K562 (cell line): Measurements from ENCODE around the gene NUP160. TPM values are rescaled to one million over a fixed set of nuclear protein-coding genes. Genes with fewer than 3 reads are reported as not detected.

Experiments used
- ARNT ChIP-seq, 2 experiments: fragments of 450-650 bp; IDR thresholded peaks; 2 replicates each; pipeline ENCODE4 v1.6.1; 2016; ENCODE audit warnings: mild to moderate bottlenecking in 1 of 2
- ATF7 ChIP-seq: fragments of 450-650 bp; IDR thresholded peaks from 2 replicates; pipeline ENCODE4 v1.7.1; 2014; ENCODE audit warnings: mild to moderate bottlenecking, moderate library complexity
- CHCHD3 ChIP-seq: fragments of 250-450 bp; sonication (Bioruptor Pico); IDR thresholded peaks from 2 replicates; pipeline ENCODE4 v2.1.2; 2022; ENCODE audit warnings: mild to moderate bottlenecking
- CREBBP ChIP-seq: IDR thresholded peaks from one replicate; pipeline ENCODE4 v1.6.1; 2012; ENCODE audit warnings: low read depth, mild to moderate bottlenecking, control low read depth, inconsistent platforms, low read length
- E2F3 ChIP-seq: fragments of 250-450 bp; sonication (Bioruptor Pico); IDR thresholded peaks from 2 replicates; pipeline ENCODE4 v1.4.0; 2020; ENCODE audit warnings: mild to moderate bottlenecking
- GATA2 ChIP-seq: sonication (generic); formaldehyde crosslinking; IDR thresholded peaks from 2 replicates; pipeline ENCODE4 v1.4.0; 2020; ENCODE audit warnings: mild to moderate bottlenecking, missing genetic modification reagents
- HMBOX1 ChIP-seq: sonication (generic); IDR thresholded peaks from 2 replicates; pipeline ENCODE4 v1.6.1; 2016
- HNRNPH1 ChIP-seq: fragments of 200-400 bp; formaldehyde crosslinking; optimal IDR thresholded peaks from 2 replicates; pipeline ENCODE3; 2017; ENCODE audit warnings: low read depth, mild to moderate bottlenecking, low read length, moderate library complexity
- KHSRP ChIP-seq: fragments of 450-650 bp; IDR thresholded peaks from 2 replicates; pipeline ENCODE4 v1.6.1; 2017
- KLF6 ChIP-seq: fragments of 250-450 bp; sonication (Bioruptor Pico); IDR thresholded peaks from 2 replicates; pipeline ENCODE4 v1.4.0; 2020; ENCODE audit warnings: mild to moderate bottlenecking, moderate library complexity, borderline replicate concordance
- LEF1 ChIP-seq: fragments of 450-650 bp; IDR thresholded peaks from 2 replicates; pipeline ENCODE4 v1.6.1; 2016; ENCODE audit warnings: mild to moderate bottlenecking
- MAFF ChIP-seq: IDR thresholded peaks from 2 replicates; pipeline ENCODE4 v1.6.1; 2012; ENCODE audit warnings: low read length, improper control_type of control experiment
- MTF1 ChIP-seq: fragments of 250-450 bp; sonication (Bioruptor Pico); IDR thresholded peaks from 2 replicates; pipeline ENCODE4 v1.9.0; 2021; ENCODE audit warnings: moderate library complexity, mild to moderate bottlenecking, inconsistent platforms, borderline replicate concordance
- NR4A1 ChIP-seq, 2 experiments: fragments of 250-450 bp in 1 of 2; fragments of 450-650 bp in 1 of 2; sonication (Bioruptor Pico) in 1 of 2; IDR thresholded peaks; 2 replicates each; pipeline versions ENCODE4 v1.4.0 to v1.6.1; 2016 to 2020; ENCODE audit warnings: mild to moderate bottlenecking in 2 of 2, missing compliant biosample characterization in 1 of 2, missing genetic modification characterization in 1 of 2, moderate library complexity in 1 of 2
- POLR2B ChIP-seq: fragments of 450-650 bp; IDR thresholded peaks from 2 replicates; pipeline ENCODE4 v1.6.1; 2018; ENCODE audit warnings: low read depth; ENCODE audit not compliant: partially characterized antibody
- PRMT5 ChIP-seq: sonication (generic); formaldehyde crosslinking; IDR thresholded peaks from 2 replicates; pipeline ENCODE4 v1.5.0; 2020; ENCODE audit warnings: missing genetic modification reagents
- SP1 ChIP-seq: sonication (generic); formaldehyde crosslinking; IDR thresholded peaks from 2 replicates; pipeline ENCODE4 v1.8.1; 2022; ENCODE audit warnings: mild to moderate bottlenecking, missing genetic modification reagents
- WHSC1 ChIP-seq: IDR thresholded peaks from one replicate; pipeline ENCODE4 v1.6.1; 2012; ENCODE audit warnings: low read length, control low read depth, inconsistent platforms
- ZBTB1 ChIP-seq: sonication (generic); formaldehyde crosslinking; IDR thresholded peaks from 2 replicates; pipeline ENCODE4 v1.8.1; 2023; ENCODE audit warnings: missing genetic modification reagents, low read depth, mild to moderate bottlenecking, borderline replicate concordance
- ZBTB49 ChIP-seq: sonication (generic); formaldehyde crosslinking; IDR thresholded peaks from 2 replicates; pipeline ENCODE4 v1.8.0; 2022; ENCODE audit warnings: missing genetic modification reagents, mild to moderate bottlenecking, borderline replicate concordance
- ZNF253 ChIP-seq: fragments of 250-450 bp; sonication (Bioruptor Pico); conservative IDR thresholded peaks from 2 replicates; pipeline ENCODE4 v1.6.1; 2021; ENCODE audit warnings: mild to moderate bottlenecking
- ZNF347 ChIP-seq: fragments of 450-650 bp; formaldehyde crosslinking; IDR thresholded peaks from 2 replicates; pipeline ENCODE4 v1.4.0; 2020; ENCODE audit warnings: low read depth, mild to moderate bottlenecking, moderate library complexity
- polyA plus RNA-seq, 8 experiments: library from polyadenylated mRNA; depleted of rRNA in 4 of 8; stranded (reverse) in 5 of 8; unstranded in 3 of 8; fragments of >200 nt; fragmentation: Nextera tagmentation in 2 of 8; fragmentation: Illumina TruSeq in 1 of 8; extraction: Ambion mirVana in 2 of 8; extraction: Trizol in 1 of 8; gene quantifications; 2 replicates each; pipeline versions ENCODE4 v1.2.1 to v1.2.3, GENCODE V29; 2011 to 2014; ENCODE audit warnings: inconsistent platforms in 1 of 8, missing spikeins in 1 of 8
- total RNA-seq, 7 experiments: library from RNA; depleted of rRNA in 6 of 7; stranded (reverse); fragments of >200 nt in 6 of 7; fragmentation: Illumina TruSeq in 2 of 7; extraction: Trizol in 2 of 7; gene quantifications; 2 replicates each; pipeline versions ENCODE4 v1.2.1 to v1.2.3, GENCODE V29; 2011 to 2021; ENCODE audit warnings: low replicate concordance in 1 of 7
- TF ChIP-seq, protein P1 (sequence below): sonication (generic); formaldehyde crosslinking; IDR thresholded peaks from 2 replicates; pipeline ENCODE4 v1.8.0; 2022; ENCODE audit warnings: mild to moderate bottlenecking, missing genetic modification reagents

NUP160 gene
- total and polyA plus RNA-seq, 9 of the 15 experiments (the other 6 are each of a cell fraction or from before 2014, with no cell fraction given): 41.5 to 112 (median 65.0) TPM

- no peak; the same call in 1 of the 2 replicates for TF ChIP-seq ZBTB1
- TF ChIP-seq ZNF253 (CRISPR knock-in tag): no peak
- no peak for TF ChIP-seq GATA2 (CRISPR knock-in tag)
- 0 out of 2 replicates have a peak, but pooled peaks have one; percentile 71 for TF ChIP-seq NR4A1 (CRISPR knock-in tag; IDR thresholded peaks at IDR 0.05)
- TF ChIP-seq NR4A1 (tag; IDR thresholded peaks at IDR 0.05): no peak; the same call in 1 of the 2 replicates
- no peak for TF ChIP-seq WHSC1
- TF ChIP-seq ATF7: peak; percentile 61
- no peak for TF ChIP-seq PRMT5 (CRISPR knock-in tag)
- peak; percentile 91 for TF ChIP-seq POLR2B
- no peak; the same call in none of the 2 replicates for TF ChIP-seq E2F3 (CRISPR knock-in tag)
- no peak for TF ChIP-seq ZNF347 (CRISPR knock-in tag)
- TF ChIP-seq LEF1: peak; percentile 16; the same call in 1 of the 2 replicates
- peak; percentile 97 for TF ChIP-seq SP1 (CRISPR knock-in tag)
- no peak for TF ChIP-seq MAFF
- no peak for TF ChIP-seq KLF6 (CRISPR knock-in tag)
- TF ChIP-seq HNRNPH1: no peak
- no peak for TF ChIP-seq CHCHD3 (CRISPR knock-in tag)
- TF ChIP-seq HMBOX1: no peak
- no peak for TF ChIP-seq KHSRP
- no peak for TF ChIP-seq CREBBP
- no peak for TF ChIP-seq ZBTB49 (CRISPR knock-in tag)
- no peak for TF ChIP-seq MTF1 (CRISPR knock-in tag)
- TF ChIP-seq ARNT (IDR thresholded peaks at IDR 0.05): no peak; a peak in 1 of 4 replicates
- TF ChIP-seq, protein P1, sequence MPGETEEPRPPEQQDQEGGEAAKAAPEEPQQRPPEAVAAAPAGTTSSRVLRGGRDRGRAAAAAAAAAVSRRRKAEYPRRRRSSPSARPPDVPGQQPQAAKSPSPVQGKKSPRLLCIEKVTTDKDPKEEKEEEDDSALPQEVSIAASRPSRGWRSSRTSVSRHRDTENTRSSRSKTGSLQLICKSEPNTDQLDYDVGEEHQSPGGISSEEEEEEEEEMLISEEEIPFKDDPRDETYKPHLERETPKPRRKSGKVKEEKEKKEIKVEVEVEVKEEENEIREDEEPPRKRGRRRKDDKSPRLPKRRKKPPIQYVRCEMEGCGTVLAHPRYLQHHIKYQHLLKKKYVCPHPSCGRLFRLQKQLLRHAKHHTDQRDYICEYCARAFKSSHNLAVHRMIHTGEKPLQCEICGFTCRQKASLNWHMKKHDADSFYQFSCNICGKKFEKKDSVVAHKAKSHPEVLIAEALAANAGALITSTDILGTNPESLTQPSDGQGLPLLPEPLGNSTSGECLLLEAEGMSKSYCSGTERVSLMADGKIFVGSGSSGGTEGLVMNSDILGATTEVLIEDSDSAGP: no peak
Observed at GRCh38 chr11:47847892-47848699, at the start of gene NUP160 (continued).
